Stimulated activated naive CD4-positive, alpha-beta T cell (primary cell): Measurements from ENCODE around the gene PARD3.

Experiments used
- DNase-seq, 6 experiments: peaks; one replicate each; lab custom pipeline; 2025; lab: John Stamatoyannopoulos, UW

Gene PARD3

DNA sequence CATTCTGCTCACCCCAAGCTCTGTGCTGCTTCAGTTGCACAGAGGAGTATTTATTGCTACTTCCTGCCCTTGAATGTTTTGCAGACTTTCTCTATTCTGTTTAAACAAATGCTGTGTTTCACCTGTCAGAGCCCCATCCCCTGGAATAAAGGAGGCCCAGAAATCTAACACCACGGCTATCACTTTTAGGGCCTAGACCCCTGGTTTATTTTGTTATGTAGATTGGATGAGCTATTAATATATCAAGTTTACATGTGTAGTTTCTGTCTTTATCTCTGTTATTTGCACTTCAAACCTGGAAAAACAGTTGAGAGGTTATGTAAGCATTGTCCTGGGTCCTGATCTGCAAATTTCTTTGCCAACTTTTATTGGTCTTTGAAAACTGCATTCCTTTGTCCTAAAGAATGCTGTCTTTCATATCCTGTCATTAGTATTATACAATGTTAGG is 630.1 kb downstream of the PARD3 start:
- no peak for DNase-seq

GRCh38 chr10:34184397-34184796 is 630.7 kb downstream of the PARD3 start:
- DNase-seq: no peak

GRCh38 chr10:34183016-34183796 is 631.9 kb downstream of the PARD3 start:
- DNase-seq: no peak

- DNase-seq: no peak
Observed at GRCh38 chr10:34181553-34182300, 633.4 kb downstream of the PARD3 start.

DNA sequence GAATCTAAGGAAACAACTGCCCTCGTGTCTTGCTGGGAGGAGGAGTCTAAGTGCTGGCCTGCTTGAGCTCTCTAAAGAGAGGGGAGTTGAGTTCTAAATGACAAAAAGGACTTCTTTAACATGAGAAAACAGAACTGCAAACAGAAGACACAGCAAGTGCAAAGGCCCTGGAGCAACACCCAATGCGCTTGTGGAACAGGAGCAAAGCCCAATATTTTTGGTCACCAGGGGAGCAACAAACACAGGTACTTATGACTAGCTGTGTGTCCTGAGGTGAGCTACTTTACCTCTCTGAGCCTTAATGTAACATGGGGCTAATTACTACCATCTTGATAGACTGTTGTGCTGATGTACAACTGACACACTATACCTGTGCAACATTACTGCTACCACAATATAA is 634.3 kb downstream of the PARD3 start:
- DNase-seq: no peak

DNA sequence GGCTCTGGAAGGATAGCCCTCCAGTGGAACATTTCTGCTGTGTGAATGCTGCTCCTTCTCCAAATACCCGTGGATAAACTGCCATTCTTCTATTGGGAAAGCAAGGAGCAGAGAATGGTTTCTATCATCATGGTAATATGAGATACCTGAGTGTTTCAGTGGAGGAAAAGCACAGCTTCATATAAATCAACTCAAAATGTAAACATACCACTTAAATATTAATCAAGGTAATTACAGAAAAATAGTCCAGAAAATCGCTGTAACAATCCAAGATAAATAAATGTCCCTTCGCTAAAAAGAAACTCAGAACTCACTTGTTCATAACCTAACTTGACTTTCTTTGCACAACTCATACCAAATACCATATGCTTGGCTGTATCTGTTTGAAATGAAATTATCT is 635.8 kb downstream of the PARD3 start:
- DNase-seq: no peak

DNA sequence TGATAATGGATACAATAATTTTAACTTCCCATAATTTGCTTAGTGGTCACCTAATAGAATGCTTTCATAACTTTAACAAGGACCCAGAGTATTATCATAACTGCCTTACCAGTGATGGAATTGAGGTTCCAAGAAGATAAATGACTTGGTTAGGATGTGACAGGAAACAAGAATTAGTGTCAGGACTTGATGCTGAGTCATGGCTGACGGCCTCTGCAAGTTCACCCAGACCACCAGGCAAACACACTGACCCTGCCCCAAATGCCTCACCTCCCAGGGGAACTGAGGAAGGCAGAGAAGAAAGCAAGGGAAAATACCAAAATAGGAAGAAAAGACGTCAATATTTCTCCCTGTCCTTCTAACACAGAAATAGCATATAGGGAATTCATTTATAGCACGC is 636.3 kb downstream of the PARD3 start:
- DNase-seq: no peak

DNA sequence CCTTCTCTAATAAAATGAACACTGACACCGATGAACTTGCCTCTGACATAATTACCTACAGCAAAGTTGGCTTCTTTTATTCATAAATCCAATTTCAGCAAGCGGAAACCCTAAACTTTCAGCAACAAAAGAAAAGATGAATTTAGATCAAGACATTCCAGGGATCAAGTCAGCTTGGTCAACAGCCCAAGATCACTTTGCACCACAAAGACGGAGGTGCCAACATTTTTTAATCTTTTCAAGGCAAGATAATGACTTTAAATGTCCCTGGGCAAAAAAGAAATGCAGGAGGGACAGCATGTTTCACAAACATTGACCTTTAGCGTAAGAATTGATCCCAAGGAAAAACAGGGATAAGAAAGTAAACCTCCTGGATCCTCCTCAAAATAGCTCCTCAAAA is 636.9 kb downstream of the PARD3 start:
- no peak for DNase-seq

DNA sequence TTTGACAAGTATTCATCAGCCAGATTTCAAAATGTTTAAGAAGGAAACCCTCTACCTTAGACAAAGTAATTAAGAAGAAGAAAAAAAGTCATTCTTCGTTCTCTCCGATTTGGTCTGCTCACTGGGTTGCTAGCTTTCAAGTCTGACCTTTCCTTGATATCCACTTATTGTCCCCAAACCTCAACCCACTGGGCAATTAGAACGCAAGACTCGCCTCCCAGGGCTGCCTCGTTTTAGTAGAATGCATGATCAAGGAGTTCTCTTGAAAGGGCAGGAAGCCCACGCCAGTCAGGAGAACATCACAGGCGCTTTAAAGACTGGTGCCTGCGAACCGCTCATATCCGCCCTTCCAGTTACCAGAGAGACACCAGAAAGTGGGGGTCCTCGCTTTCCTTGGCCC is 637.7 kb downstream of the PARD3 start:
- no peak for DNase-seq

- no peak for DNase-seq
Observed at GRCh38 chr10:34176351-34176750, 638.7 kb downstream of the PARD3 start.

DNA sequence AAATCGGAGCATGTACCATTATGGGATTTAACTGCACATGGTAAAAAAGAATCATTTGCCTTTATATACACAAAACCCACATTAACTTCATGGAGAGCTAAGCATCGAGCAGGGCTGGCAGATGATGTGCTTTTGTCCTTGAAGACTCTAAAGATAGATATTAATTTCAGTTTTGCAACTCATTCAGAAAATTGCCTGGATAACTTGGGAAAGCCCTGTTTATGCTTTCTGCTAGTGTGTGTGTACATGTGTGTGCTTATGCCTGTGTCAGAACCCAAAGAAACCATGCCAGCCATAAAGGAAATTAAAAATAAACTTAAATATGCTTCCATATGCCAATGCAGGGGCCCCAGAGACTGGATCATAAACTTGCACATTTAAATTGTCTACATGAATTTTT is 640.0 kb downstream of the PARD3 start:
- no peak for DNase-seq

- DNase-seq: no peak
Observed at GRCh38 chr10:34172936-34173533, 642.1 kb downstream of the PARD3 start.

GRCh38 chr10:34171957-34172527 is 643.1 kb downstream of the PARD3 start:
- no peak for DNase-seq

DNA sequence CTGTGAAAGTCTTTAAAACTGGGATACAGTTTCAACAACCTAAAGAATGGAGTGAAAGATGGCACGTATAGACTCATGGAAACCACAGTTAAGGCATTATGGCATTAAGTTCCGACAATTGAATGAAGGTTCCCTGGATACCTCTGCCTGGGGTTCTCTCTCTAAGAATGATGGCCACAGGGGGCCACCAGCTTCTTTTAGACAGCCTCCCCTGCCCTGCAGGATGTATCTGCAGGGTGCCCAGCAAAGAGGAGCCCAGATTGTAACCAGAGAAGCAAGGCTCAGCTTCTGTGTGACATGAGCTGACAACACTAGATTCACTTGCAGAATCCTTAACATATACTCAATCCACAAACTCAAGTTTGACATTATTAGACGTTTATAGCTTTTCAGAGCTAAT is 645.4 kb downstream of the PARD3 start:
- no peak for DNase-seq

DNA sequence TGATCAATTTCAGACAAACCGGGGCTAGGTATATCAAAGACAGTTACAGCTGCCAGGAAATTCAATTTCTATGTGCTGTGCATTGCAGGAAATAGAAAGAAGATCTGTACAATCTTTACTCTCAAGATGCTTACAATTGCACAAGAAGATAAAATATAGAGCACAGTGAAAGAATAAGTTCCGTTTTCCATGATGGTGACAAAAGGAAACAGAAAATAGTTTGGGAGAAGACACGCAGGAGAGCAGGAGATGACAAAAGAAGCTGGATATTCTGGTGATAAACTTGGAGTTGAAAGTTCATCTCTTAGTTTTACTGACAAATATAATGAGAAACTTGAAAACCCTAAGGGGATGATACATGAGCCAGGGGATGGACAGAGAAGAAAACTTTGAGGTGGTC is 646.0 kb downstream of the PARD3 start:
- no peak for DNase-seq

GRCh38 chr10:34168439-34168838 is 646.7 kb downstream of the PARD3 start:
- no peak for DNase-seq

- DNase-seq: no peak
Observed at GRCh38 chr10:34166823-34167222, 648.3 kb downstream of the PARD3 start.

GRCh38 chr10:34166354-34166753 is 648.7 kb downstream of the PARD3 start:
- DNase-seq: no peak

DNA sequence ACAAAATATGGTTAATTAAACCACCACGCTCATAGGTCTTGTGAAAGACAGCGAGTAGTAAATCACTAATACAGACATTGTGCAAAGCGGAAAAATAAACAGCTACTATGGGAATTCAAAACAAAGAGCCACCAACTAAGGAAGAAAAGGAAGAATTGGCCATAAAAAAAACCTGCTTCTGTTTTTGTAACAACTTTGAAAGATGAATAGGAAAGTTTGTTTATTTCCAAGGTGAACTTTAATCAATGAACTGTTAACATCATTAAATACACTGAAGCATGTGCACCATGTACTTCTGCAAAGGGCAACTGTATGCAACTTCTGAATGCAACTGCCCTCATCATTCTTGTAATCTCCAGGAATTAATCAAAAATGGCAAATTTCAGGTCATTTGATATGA is 651.1 kb downstream of the PARD3 start:
- DNase-seq: no peak

GRCh38 chr10:34163075-34163905 is 651.8 kb downstream of the PARD3 start:
- no peak for DNase-seq

DNA sequence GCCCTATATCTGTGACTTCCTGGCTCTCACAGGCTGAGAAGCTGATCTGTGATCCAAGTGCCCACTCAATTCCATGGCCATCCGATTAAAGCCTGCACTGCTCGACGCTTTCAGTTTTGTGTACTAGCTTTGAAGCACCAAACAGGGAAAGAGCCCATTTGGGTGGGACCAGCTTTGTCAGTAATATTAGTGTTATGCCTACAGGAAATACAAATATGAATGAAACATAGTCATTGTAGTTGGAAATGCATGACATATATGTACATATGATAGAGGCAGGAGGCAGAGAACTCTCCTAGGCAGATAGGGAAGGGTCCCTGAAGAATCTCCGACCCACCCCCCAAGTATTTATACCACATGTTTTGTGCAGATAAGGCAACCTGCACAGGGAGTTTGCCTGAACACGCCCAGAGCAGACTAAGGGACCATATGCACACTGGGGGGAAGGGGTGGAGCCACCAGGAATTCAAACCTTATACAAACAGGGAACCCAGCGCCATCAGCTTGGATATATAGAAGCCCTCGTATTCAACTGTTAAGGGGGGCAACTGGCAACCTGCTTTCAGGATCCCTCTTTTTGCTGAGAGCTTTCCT is 653.2 kb downstream of the PARD3 start:
- no peak for DNase-seq
